ENCODE measurements around the gene GFPT2.

- TF ChIP-seq CTCF (IDR thresholded peaks at IDR 0.05) (no peak), POLR2A (IDR thresholded peaks at IDR 0.05) (no peak)
Observed at GRCh38 chr5:180349391-180349790, 3.7 kb downstream of the GFPT2 start.
